H54 (cell line): ENCODE data around the gene GAP43.
A peak's percentile ranks its signal among the peaks of the same experiment; 100 is the strongest.

Source experiments
- DNase-seq: peaks from one replicate; pipeline ENCODE4 v3.0.0; 2011; ENCODE audit warnings: low spot score, mixed read lengths; ENCODE audit not compliant: insufficient read length
- FAIRE-seq: peaks from 3 replicates; lab custom pipeline; 2011; peaks lifted over from hg19 to GRCh38; lab: Jason Lieb, UNC
- POLR2A ChIP-seq: IDR thresholded peaks from 2 replicates; pipeline ENCODE4 v1.6.1; 2011; ENCODE audit warnings: low read depth, mild to moderate bottlenecking, low read length

The GAP43 gene

GRCh38 chr3:115662356-115662755 lies 39.0 kb downstream of the GAP43 start:
- FAIRE-seq (no peak), DNase-seq (no peak)
- TF ChIP-seq POLR2A, result no peak

- FAIRE-seq (no peak), DNase-seq (no peak)
- TF ChIP-seq POLR2A, result no peak
Measured at GRCh38 chr3:115663414-115663813, 40.1 kb downstream of the GAP43 start.

- TF ChIP-seq POLR2A, result no peak
- FAIRE-seq (no peak), DNase-seq (no peak)
Measured at GRCh38 chr3:115666081-115666480, 42.8 kb downstream of the GAP43 start.

- no peak for TF ChIP-seq POLR2A
- DNase-seq, result no peak
- FAIRE-seq, result no peak
Measured at GRCh38 chr3:115666920-115667737, 43.8 kb downstream of the GAP43 start.

- FAIRE-seq, result no peak
- DNase-seq, result no peak
- no peak for TF ChIP-seq POLR2A
Measured at GRCh38 chr3:115667738-115668065, 44.4 kb downstream of the GAP43 start.

- no peak for FAIRE-seq
- no peak for DNase-seq
- no peak for TF ChIP-seq POLR2A
Measured at GRCh38 chr3:115670911-115671310, 47.6 kb downstream of the GAP43 start.

GRCh38 chr3:115671761-115672455 lies 48.6 kb downstream of the GAP43 start:
- FAIRE-seq (no peak), DNase-seq (no peak)
- no peak for TF ChIP-seq POLR2A

- DNase-seq (no peak), FAIRE-seq (no peak)
- TF ChIP-seq POLR2A, result no peak
Measured at GRCh38 chr3:115673881-115674280, 50.6 kb downstream of the GAP43 start.

GRCh38 chr3:115676336-115676735 lies 53.0 kb downstream of the GAP43 start:
- no peak for DNase-seq
- TF ChIP-seq POLR2A, result no peak
- FAIRE-seq, result no peak

- no peak for DNase-seq
- no peak for TF ChIP-seq POLR2A
- no peak for FAIRE-seq
Measured at GRCh38 chr3:115680803-115681345, 57.6 kb downstream of the GAP43 start.

GRCh38 chr3:115681736-115682135 lies 58.4 kb downstream of the GAP43 start:
- DNase-seq (no peak), FAIRE-seq (peak; percentile 23)
- no peak for TF ChIP-seq POLR2A

GRCh38 chr3:115683305-115683704 lies 60.0 kb downstream of the GAP43 start:
- no peak for TF ChIP-seq POLR2A
- FAIRE-seq (no peak), DNase-seq (no peak)

GRCh38 chr3:115683773-115684172 lies 60.5 kb downstream of the GAP43 start:
- FAIRE-seq (no peak), DNase-seq (no peak)
- no peak for TF ChIP-seq POLR2A

GRCh38 chr3:115685097-115685496 lies 61.8 kb downstream of the GAP43 start:
- FAIRE-seq (no peak), DNase-seq (no peak)
- TF ChIP-seq POLR2A, result no peak
